GM19239 (cell line): ENCODE results near the gene ANO3.

ENCODE experiments used
- DNase-seq: peaks from one replicate; pipeline ENCODE4 v3.0.0; 2011; ENCODE audit warnings: low spot score; ENCODE audit not compliant: insufficient read length
- FAIRE-seq: peaks from 2 replicates; lab custom pipeline; 2011; peaks lifted over from hg19 to GRCh38; lab: Jason Lieb, UNC

Gene ANO3

GRCh38 chr11:26696330-26696729, 364.4 kb downstream of the ANO3 start:
- no peak for FAIRE-seq
- no peak for DNase-seq

- FAIRE-seq = no peak
These were observed 366.3 kb downstream of the ANO3 start for GRCh38 chr11:26698224-26698623.

DNA sequence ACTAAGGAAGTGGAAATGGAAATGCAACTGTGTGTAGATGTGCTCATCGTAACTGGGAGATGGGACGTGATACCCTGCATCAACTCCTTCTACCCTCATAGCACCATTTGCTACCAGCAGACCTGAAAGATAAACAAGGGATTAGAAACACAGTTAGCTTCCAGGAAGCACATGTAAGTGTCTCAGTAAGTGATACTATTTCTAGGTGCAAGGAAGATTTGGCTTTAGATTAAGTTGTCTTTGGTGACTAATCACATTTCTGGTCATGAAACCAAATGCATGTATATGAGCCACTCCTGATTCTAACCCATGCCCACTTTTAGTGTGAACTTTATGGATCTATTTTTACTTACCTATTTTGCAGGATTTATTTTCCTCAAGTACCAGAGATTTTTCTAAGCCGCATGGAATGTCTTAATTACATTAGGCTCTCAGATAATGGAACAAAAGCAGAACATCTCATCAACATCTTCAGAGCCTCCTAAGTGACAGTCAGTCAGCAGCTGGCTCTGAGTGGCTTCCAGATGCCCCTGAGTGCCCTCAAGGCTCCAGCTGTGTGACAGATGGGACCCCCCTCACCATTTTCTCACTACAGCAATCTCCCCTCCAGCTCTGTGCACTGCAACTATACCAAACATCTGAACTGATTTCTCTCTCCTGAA, 368.8 kb downstream of the ANO3 start:
- DNase-seq = no peak
- FAIRE-seq = no peak

More at GRCh38 chr11:26698224-26698623, 366.3 kb downstream of the ANO3 start:
- no peak for DNase-seq

- DNase-seq (no peak), FAIRE-seq (no peak)
These were observed 370.5 kb downstream of the ANO3 start for GRCh38 chr11:26702406-26702805.

GRCh38 chr11:26703411-26704191, 371.7 kb downstream of the ANO3 start:
- no peak for DNase-seq
- no peak for FAIRE-seq

DNA sequence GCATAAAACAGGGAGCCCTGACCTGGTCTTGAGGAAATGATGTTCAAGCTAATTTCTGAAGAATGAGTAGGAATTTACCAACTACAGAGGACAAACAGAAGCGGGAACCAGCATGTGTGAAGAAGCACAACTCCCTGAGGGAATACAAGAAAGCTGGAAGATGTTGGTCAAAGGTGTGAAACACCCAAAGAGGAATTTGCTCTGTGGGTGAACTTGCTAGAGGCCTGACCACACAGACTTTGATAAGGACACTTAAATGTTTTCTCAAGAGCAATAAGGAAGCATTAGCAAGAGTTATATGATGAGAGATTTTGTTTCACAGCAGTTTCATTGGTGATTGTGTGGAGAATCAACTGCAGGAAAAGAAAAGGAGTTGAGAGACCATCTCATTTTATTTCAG, 372.3 kb downstream of the ANO3 start:
- FAIRE-seq (no peak), DNase-seq (no peak)

- DNase-seq = no peak
- FAIRE-seq = no peak
These were observed 374.3 kb downstream of the ANO3 start for GRCh38 chr11:26706181-26706580.

- DNase-seq = no peak
- no peak for FAIRE-seq
These were observed 377.0 kb downstream of the ANO3 start for GRCh38 chr11:26708736-26709456.

GRCh38 chr11:26710489-26710888, 378.6 kb downstream of the ANO3 start:
- no peak for DNase-seq
- FAIRE-seq = no peak

GRCh38 chr11:26712497-26712896, 380.6 kb downstream of the ANO3 start:
- DNase-seq = no peak
- FAIRE-seq = no peak
